ENCODE data around the gene BMP7. TPM values are rescaled to one million over a fixed set of nuclear protein-coding genes. Genes with fewer than 3 reads are reported as not detected.

Gene BMP7
- total RNA-seq, 1 experiment from 2014 or later, result 0.13 TPM

DNA sequence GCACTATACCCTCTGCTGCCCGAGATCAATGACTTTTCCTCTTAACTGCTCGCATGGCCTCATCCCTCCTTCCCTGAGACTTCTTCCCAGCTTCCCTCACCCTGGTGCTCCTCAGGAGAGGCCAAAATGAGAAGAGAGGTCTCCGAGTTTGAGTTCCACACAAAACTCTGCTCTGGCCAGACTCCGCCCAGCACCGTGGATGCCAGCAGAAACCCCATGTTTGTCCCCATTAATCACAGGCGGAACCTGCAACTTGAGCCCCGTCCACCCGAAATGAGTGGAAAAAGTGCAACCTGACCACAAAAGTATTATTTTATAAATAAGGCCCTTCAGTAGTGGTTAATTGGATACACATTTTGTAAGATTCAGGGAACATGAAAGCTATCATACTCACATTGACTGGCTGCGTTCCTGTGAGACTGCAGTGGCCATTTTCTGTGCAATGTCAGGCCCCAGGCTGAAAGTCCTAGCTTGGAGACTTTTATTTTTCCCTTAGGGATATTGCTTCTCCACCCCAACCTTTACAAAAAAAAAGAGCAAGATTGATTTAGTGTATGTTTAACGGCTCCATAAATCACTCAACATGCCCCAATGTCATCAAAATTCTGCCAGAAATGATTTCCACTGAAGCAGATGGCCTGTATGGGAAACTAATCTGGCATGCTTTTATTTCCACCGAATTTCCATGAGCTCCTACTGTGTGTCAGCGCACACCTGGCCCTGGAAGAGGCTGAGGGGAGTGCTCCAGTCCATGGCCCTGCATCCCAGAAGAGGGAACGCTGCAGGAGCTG, 134.6 kb downstream of the BMP7 start:
- Histone ChIP-seq H3K79me2 (ENCODE audit: low read depth) (no peaks in the 10 kb centered on the region), H3F3A (ENCODE audit: insufficient read depth, low read depth) (no peaks in the 10 kb centered on the region), H3K27ac (no peak overlapping the region), H3K9me2 (ENCODE audit: insufficient read depth) (no peaks in the 10 kb centered on the region), H4K20me1 (ENCODE audit: insufficient read depth) (no peaks in the 10 kb centered on the region), H3K27me3 (ENCODE audit: insufficient read depth, low read depth) (peaks cover 94% of the 10 kb centered on the region), H2AFZ (no peak overlapping the region), H3K4me2 (no peak overlapping the region), H3K36me3 (ENCODE audit: low read depth) (no peaks in the 10 kb centered on the region), H3K9me3 (ENCODE audit: insufficient read depth, low read depth) (no peaks in the 10 kb centered on the region), H3K4me3 (no peak overlapping the region), H3K4me1 (replicated peaks; ENCODE audit: insufficient read depth) (no peaks in the 10 kb centered on the region)
- intact Hi-C loops (cut with micrococcal nuclease; ENCODE audit: unreplicated experiment), result no loop called here
- DNase-seq, result no peak
- ChIA-PET POLR2A (ENCODE audit: unreplicated experiment) (no interaction called here), CTCF (no interaction called here)
- BruUV-seq (replicated peaks), result no TSS peak
- no peak for TF ChIP-seq EZH2 (IDR thresholded peaks at IDR 0.05; ENCODE audit: low read depth)
- TF ChIP-seq, protein P1, sequence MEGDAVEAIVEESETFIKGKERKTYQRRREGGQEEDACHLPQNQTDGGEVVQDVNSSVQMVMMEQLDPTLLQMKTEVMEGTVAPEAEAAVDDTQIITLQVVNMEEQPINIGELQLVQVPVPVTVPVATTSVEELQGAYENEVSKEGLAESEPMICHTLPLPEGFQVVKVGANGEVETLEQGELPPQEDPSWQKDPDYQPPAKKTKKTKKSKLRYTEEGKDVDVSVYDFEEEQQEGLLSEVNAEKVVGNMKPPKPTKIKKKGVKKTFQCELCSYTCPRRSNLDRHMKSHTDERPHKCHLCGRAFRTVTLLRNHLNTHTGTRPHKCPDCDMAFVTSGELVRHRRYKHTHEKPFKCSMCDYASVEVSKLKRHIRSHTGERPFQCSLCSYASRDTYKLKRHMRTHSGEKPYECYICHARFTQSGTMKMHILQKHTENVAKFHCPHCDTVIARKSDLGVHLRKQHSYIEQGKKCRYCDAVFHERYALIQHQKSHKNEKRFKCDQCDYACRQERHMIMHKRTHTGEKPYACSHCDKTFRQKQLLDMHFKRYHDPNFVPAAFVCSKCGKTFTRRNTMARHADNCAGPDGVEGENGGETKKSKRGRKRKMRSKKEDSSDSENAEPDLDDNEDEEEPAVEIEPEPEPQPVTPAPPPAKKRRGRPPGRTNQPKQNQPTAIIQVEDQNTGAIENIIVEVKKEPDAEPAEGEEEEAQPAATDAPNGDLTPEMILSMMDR (conservative IDR thresholded peaks at IDR 0.05), result no peak

DNA sequence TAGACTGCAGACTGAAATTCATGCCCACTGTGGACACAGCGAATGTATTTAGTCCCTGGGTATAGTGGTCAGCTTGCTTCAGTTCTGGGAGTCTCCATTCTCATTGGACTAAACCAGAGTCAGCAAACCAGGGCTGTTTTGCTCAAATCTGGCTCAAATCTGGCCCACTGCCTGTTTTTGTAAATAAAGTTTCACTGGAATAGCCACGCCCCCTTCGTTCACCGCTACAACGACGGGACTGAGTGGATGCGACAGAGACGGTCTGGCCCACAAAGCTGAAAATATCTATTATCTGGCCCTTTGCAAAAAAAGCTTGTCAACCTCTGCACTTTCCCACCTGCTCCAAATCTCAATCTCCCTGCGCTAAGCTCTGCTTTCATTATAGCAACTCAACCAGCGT, 135.4 kb downstream of the BMP7 start:
- H3F3A ChIP-seq (ENCODE audit: insufficient read depth, low read depth), result no peaks in the 10 kb centered on the region
- no peak overlapping the region for H3K4me3 ChIP-seq
- no peaks in the 10 kb centered on the region for H4K20me1 ChIP-seq (ENCODE audit: insufficient read depth)
- H3K79me2 ChIP-seq (ENCODE audit: low read depth), result no peaks in the 10 kb centered on the region
- no peak for DNase-seq
- ChIA-PET POLR2A (ENCODE audit: unreplicated experiment) (no interaction called here), CTCF (no interaction called here)
- H3K4me1 ChIP-seq (replicated peaks; ENCODE audit: insufficient read depth), result no peaks in the 10 kb centered on the region
- peaks cover 94% of the 10 kb centered on the region for H3K27me3 ChIP-seq (ENCODE audit: insufficient read depth, low read depth)
- BruUV-seq (replicated peaks), result no TSS peak
- no peak overlapping the region for H3K27ac ChIP-seq
- H3K4me2 ChIP-seq, result no peak overlapping the region
- no peaks in the 10 kb centered on the region for H3K9me2 ChIP-seq (ENCODE audit: insufficient read depth)
- no peak for TF ChIP-seq EZH2 (IDR thresholded peaks at IDR 0.05; ENCODE audit: low read depth)
- TF ChIP-seq, protein P1 (conservative IDR thresholded peaks at IDR 0.05), result no peak
- no peaks in the 10 kb centered on the region for H3K9me3 ChIP-seq (ENCODE audit: insufficient read depth, low read depth)
- no peaks in the 10 kb centered on the region for H3K36me3 ChIP-seq (ENCODE audit: low read depth)
- no peak overlapping the region for H2AFZ ChIP-seq
- intact Hi-C loops (cut with micrococcal nuclease; ENCODE audit: unreplicated experiment), result no loop called here

DNA sequence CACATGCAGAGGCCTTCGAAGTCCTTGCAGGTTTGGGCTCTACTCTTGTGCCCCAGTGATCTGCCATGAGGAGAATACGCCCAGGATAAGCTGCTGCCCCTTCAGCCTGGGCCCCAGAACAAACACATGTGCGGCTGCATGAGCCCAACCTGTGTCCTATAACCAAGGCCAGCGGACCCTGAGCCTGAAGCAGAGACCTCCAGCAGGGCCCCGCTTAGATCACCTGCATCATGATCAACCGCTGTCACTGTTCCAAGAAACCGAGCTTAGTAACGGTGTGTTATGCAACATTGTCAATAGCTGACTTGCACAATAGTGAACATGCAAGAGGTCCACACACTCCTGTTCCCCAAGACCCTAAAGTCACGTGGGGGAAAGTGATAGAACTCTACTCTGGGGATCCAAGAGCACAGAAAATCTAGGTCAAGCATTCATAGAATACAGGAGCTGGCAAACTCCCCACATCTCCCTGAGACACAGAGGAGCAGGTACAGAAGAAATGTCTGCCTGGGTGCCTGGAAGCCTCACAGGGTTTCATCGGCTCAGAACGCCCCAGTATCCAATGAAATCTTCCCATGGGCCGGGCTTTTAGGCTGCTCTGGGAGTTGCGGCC, 136.2 kb downstream of the BMP7 start:
- Histone ChIP-seq H2AFZ (no peak overlapping the region), H3K9me3 (ENCODE audit: insufficient read depth, low read depth) (no peaks in the 10 kb centered on the region), H3K27ac (no peak overlapping the region), H3K4me3 (no peak overlapping the region), H3K79me2 (ENCODE audit: low read depth) (no peaks in the 10 kb centered on the region), H4K20me1 (ENCODE audit: insufficient read depth) (no peaks in the 10 kb centered on the region), H3K4me2 (no peak overlapping the region), H3F3A (ENCODE audit: insufficient read depth, low read depth) (no peaks in the 10 kb centered on the region), H3K9me2 (ENCODE audit: insufficient read depth) (no peaks in the 10 kb centered on the region), H3K27me3 (ENCODE audit: insufficient read depth, low read depth) (peaks cover 94% of the 10 kb centered on the region), H3K36me3 (ENCODE audit: low read depth) (no peaks in the 10 kb centered on the region), H3K4me1 (replicated peaks; ENCODE audit: insufficient read depth) (no peaks in the 10 kb centered on the region)
- DNase-seq, result no peak
- ChIA-PET POLR2A (ENCODE audit: unreplicated experiment) (no interaction called here), CTCF (no interaction called here)
- BruUV-seq (replicated peaks), result no TSS peak
- intact Hi-C loops (cut with micrococcal nuclease; ENCODE audit: unreplicated experiment), result no loop called here
- TF ChIP-seq, protein P1 (conservative IDR thresholded peaks at IDR 0.05), result no peak
- TF ChIP-seq EZH2 (IDR thresholded peaks at IDR 0.05; ENCODE audit: low read depth), result no peak
